ENCODE results near the gene NBPF8. TPM values are rescaled to one million over a fixed set of nuclear protein-coding genes. Genes with fewer than 3 reads are reported as not detected.
"Not testable (repeated sequence)": the region's sequence is repeated elsewhere in the genome, so short reads cannot be mapped to it uniquely, and the experiment has no call there.

NBPF8 gene
- 13.3 and 18.7 TPM in 2 replicates for polyA plus RNA-seq (2012; rRNA removed)
- polyA plus RNA-seq (2012; cell fraction: cytosol; rRNA removed) = 6.4 and 7.3 TPM in 2 replicates
- 52.2 and 91.9 TPM in 2 replicates for polyA plus RNA-seq (2012; cell fraction: nucleus; rRNA removed)

DNA sequence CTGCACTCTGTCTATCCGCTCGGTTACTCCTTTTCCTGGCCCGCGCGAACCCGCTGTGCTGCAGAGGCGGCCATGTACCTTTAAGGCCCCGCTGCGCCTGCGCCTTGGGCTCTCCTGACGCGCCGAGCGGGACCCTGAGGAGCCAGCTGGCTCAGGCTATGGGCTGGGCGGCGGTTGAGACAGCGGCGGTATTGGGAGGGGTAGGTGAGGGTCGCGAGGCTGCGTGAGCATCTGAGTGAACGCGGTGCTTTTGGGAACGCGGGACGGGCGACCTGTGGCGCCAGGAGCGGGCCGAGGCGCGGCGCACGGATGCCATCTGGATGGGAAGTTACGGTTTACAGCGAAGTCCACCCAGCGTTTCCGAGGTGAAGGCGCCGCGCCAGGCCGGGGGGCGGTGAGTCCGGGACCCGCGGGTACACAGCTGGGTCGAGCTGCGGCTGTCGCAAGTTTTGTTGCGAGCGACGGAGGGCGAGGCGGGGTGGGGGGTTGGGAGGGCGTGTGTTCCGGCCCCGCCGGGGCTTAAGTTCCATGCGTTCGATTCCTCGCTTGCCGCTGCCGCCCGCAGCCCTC, at the start of gene NBPF8:
Gene NBPF8 (plus strand): TSS at position 125 of the 570 bp plus-strand sequence. CDS start 21,488 bp downstream, outside the sequence.
- WGBS (ENCODE audit: low lambda C conversion rate) = 0% methylated on average over 16 of the region's 64 CpGs
- POLR2A ChIA-PET; H3K9me2 ChIP-seq; H3K27me3 ChIP-seq (ENCODE audit: insufficient read depth); H3F3A ChIP-seq (replicated peaks; ENCODE audit: insufficient read depth); H3K4me1 ChIP-seq (ENCODE audit: control insufficient read depth in 1 of 2, insufficient read depth in 2 of 2, low read depth in 1 of 2, low read length in 1 of 2); H3K9me3 ChIP-seq; DNase-seq; H3K79me2 ChIP-seq (ENCODE audit: insufficient read depth); H3K36me3 ChIP-seq (replicated peaks in 1 of 2; ENCODE audit: control insufficient read depth in 1 of 2, insufficient read depth in 2 of 2, low read length in 1 of 2); CTCF ChIA-PET; H4K20me1 ChIP-seq (ENCODE audit: insufficient read depth): not testable (repeated sequence)
- Histone ChIP-seq H3K9ac (peak within 1 kb of the TSS; percentile 58; the same call in 1 of the 2 replicates), H2AFZ (ENCODE audit: low read depth) (peak within 1 kb of the TSS; percentile 66; the same call in 1 of the 2 replicates), H3K27ac (ENCODE audit: low read depth in 2 of 2, low read length in 1 of 2) (peak within 1 kb of the TSS; percentile 60 to 74), H3K4me2 (peak within 1 kb of the TSS; percentile 74), H3K4me3 (ENCODE audit: low read depth in 2 of 2, low read length in 1 of 2) (peak within 1 kb of the TSS; percentile 54 to 78)

DNA sequence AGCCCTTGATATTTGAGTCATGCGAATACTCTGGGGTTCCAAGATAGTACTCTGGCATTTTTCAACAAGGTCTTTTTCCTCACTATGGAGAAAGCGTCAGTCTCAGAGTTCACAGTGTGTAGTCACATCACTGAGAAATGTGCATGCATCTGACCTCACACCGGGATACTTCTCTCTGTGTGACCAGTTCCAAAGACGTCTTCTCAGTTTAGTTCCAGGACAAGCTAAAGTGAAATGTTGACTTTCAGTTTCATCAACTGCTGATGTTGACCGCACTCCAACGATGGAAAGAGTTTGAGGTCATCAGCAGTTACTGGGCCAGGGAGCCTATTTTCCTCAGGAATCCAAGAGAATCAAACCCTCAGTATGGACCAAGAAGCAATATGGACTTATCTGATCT, 47.1 kb upstream of the NBPF8 start:
- H3K9me2 ChIP-seq; H3F3A ChIP-seq (replicated peaks; ENCODE audit: insufficient read depth); H2AFZ ChIP-seq (ENCODE audit: low read depth); H3K4me1 ChIP-seq (ENCODE audit: control insufficient read depth in 1 of 2, insufficient read depth in 2 of 2, low read depth in 1 of 2, low read length in 1 of 2); H3K4me3 ChIP-seq (ENCODE audit: low read depth in 2 of 2, low read length in 1 of 2); POLR2A ChIA-PET; H3K36me3 ChIP-seq (replicated peaks in 1 of 2; ENCODE audit: control insufficient read depth in 1 of 2, insufficient read depth in 2 of 2, low read length in 1 of 2); H3K27me3 ChIP-seq (ENCODE audit: insufficient read depth); CTCF ChIA-PET; H3K9ac ChIP-seq; H4K20me1 ChIP-seq (ENCODE audit: insufficient read depth); H3K9me3 ChIP-seq; H3K79me2 ChIP-seq (ENCODE audit: insufficient read depth); H3K27ac ChIP-seq (ENCODE audit: low read depth in 2 of 2, low read length in 1 of 2); H3K4me2 ChIP-seq; DNase-seq: not testable (repeated sequence)
- WGBS (ENCODE audit: low lambda C conversion rate) = 89% methylated on average over 4 of the region's 6 CpGs

GRCh38 chr1:120386651-120387050, 28.2 kb upstream of the NBPF8 start:
- H3K79me2 ChIP-seq (ENCODE audit: insufficient read depth); H3K9ac ChIP-seq; H3K27ac ChIP-seq (ENCODE audit: low read depth in 2 of 2, low read length in 1 of 2); DNase-seq; H3K27me3 ChIP-seq (ENCODE audit: insufficient read depth); H4K20me1 ChIP-seq (ENCODE audit: insufficient read depth); H3F3A ChIP-seq (replicated peaks; ENCODE audit: insufficient read depth); CTCF ChIA-PET; H3K36me3 ChIP-seq (replicated peaks in 1 of 2; ENCODE audit: control insufficient read depth in 1 of 2, insufficient read depth in 2 of 2, low read length in 1 of 2); H3K9me2 ChIP-seq; POLR2A ChIA-PET; H3K4me2 ChIP-seq; H3K4me1 ChIP-seq (ENCODE audit: control insufficient read depth in 1 of 2, insufficient read depth in 2 of 2, low read depth in 1 of 2, low read length in 1 of 2); H3K9me3 ChIP-seq; H2AFZ ChIP-seq (ENCODE audit: low read depth); H3K4me3 ChIP-seq (ENCODE audit: low read depth in 2 of 2, low read length in 1 of 2): not testable (repeated sequence)
- WGBS (ENCODE audit: low lambda C conversion rate) = 67% methylated on average over 4 of the region's 5 CpGs

DNA sequence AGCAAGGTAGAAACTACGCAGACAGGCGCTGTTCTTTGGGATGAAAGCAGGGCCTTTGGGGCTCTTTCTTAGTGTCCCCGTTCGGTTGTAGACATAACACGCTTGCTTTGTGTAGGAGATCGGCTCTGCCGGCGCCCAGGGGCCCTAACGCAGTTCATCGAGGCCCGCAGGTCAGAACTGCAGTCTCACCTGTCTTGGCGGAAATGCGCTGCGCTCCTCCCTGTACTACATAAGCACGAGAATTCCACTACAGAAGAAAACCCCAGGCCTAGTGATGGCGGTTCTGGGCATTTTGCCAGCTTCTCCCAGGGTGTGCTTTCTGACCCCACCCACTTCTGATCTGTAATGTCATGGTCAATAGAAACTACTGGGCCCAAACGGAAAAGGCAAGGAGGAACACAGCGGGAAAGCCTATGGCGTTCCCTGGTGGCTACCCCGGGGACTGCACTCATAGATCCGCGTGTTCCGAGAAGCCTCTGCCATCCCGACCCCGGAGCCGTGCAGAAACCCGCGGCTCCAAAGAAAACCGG, 26.2 kb upstream of the NBPF8 start:
- H3K9me2 ChIP-seq; H3K4me1 ChIP-seq (ENCODE audit: control insufficient read depth in 1 of 2, insufficient read depth in 2 of 2, low read depth in 1 of 2, low read length in 1 of 2); H3K27ac ChIP-seq (ENCODE audit: low read depth in 2 of 2, low read length in 1 of 2); H3K9ac ChIP-seq; H3K36me3 ChIP-seq (replicated peaks in 1 of 2; ENCODE audit: control insufficient read depth in 1 of 2, insufficient read depth in 2 of 2, low read length in 1 of 2); H3K27me3 ChIP-seq (ENCODE audit: insufficient read depth); CTCF ChIA-PET; H3F3A ChIP-seq (replicated peaks; ENCODE audit: insufficient read depth); H3K79me2 ChIP-seq (ENCODE audit: insufficient read depth); H3K4me3 ChIP-seq (ENCODE audit: low read depth in 2 of 2, low read length in 1 of 2); H2AFZ ChIP-seq (ENCODE audit: low read depth); DNase-seq; POLR2A ChIA-PET; H3K9me3 ChIP-seq; H3K4me2 ChIP-seq; H4K20me1 ChIP-seq (ENCODE audit: insufficient read depth): not testable (repeated sequence)
- 58% methylated on average over 12 of the region's 29 CpGs for WGBS (ENCODE audit: low lambda C conversion rate)

GRCh38 chr1:120391365-120391764, 23.5 kb upstream of the NBPF8 start:
- H4K20me1 ChIP-seq (ENCODE audit: insufficient read depth); H3F3A ChIP-seq (replicated peaks; ENCODE audit: insufficient read depth); POLR2A ChIA-PET; H3K36me3 ChIP-seq (replicated peaks in 1 of 2; ENCODE audit: control insufficient read depth in 1 of 2, insufficient read depth in 2 of 2, low read length in 1 of 2); H2AFZ ChIP-seq (ENCODE audit: low read depth); H3K9ac ChIP-seq; H3K4me1 ChIP-seq (ENCODE audit: control insufficient read depth in 1 of 2, insufficient read depth in 2 of 2, low read depth in 1 of 2, low read length in 1 of 2); DNase-seq; H3K9me3 ChIP-seq; H3K9me2 ChIP-seq; H3K4me2 ChIP-seq; CTCF ChIA-PET; H3K79me2 ChIP-seq (ENCODE audit: insufficient read depth); H3K27ac ChIP-seq (ENCODE audit: low read depth in 2 of 2, low read length in 1 of 2); H3K27me3 ChIP-seq (ENCODE audit: insufficient read depth); H3K4me3 ChIP-seq (ENCODE audit: low read depth in 2 of 2, low read length in 1 of 2): not testable (repeated sequence)
- WGBS (ENCODE audit: low lambda C conversion rate) = 55% methylated on average over 4 of the region's 4 CpGs

DNA sequence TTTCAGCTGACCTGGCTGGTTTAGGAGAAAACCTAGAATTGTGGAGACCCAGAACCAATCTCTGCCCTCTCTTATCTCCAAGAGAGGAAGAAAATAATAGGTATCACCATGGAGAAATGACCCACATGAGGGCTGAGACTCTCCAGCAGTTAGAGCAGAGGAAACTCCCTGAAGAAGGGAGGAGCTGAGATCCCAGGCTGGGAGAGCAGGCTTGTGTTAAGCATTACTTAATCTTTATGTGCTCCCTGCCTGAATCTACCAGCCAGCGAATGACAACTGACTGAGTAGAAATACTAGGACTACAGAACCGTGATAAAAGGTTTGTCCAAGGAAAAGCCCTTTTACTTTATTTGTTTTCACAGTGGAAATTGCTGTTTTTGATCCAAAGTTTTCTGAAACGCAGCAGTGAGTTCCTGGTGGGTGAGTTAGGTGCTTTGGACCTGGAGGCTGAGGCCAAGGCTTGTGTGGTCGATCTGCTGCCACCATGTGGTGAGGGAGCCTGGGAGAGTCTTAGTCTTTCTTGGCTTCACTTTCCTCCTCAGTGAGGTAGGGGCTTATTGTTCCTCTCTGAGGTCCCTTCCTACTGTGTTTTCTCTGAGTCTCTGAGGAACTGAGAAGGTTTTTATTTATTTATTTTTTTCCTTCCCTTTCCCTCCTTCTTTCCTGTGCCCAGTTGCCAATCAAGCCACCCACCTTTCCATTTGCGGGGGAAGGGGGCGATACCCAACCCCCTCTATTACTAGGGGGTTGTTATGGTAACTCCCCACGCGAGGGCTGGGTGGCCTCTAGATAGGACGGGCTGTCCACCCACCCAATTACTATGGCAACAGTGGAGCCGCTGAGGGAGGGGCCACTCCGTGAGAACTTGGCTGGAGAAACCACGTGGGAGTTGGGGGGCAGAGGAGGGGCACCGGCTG, 21.3 kb upstream of the NBPF8 start:
- H2AFZ ChIP-seq (ENCODE audit: low read depth); H3K9me3 ChIP-seq; POLR2A ChIA-PET; H3K4me3 ChIP-seq (ENCODE audit: low read depth in 2 of 2, low read length in 1 of 2); DNase-seq; H3K79me2 ChIP-seq (ENCODE audit: insufficient read depth); H4K20me1 ChIP-seq (ENCODE audit: insufficient read depth); H3K9ac ChIP-seq; H3K4me2 ChIP-seq; H3K36me3 ChIP-seq (replicated peaks in 1 of 2; ENCODE audit: control insufficient read depth in 1 of 2, insufficient read depth in 2 of 2, low read length in 1 of 2); H3K27me3 ChIP-seq (ENCODE audit: insufficient read depth); CTCF ChIA-PET; H3K9me2 ChIP-seq; H3K27ac ChIP-seq (ENCODE audit: low read depth in 2 of 2, low read length in 1 of 2); H3F3A ChIP-seq (replicated peaks; ENCODE audit: insufficient read depth); H3K4me1 ChIP-seq (ENCODE audit: control insufficient read depth in 1 of 2, insufficient read depth in 2 of 2, low read depth in 1 of 2, low read length in 1 of 2): not testable (repeated sequence)
- 23% methylated on average over 5 of the region's 13 CpGs for WGBS (ENCODE audit: low lambda C conversion rate)

All from SK-N-SH (cell line).